Endothelial cell of umbilical vein (primary cell): Measurements from ENCODE around the gene POU2F3. TPM values are rescaled to one million over a fixed set of nuclear protein-coding genes. Genes with fewer than 3 reads are reported as not detected.
A peak's percentile ranks its signal among the peaks of the same experiment; 100 is the strongest.

Experiments used
- BruUV-seq: library from RNA; stranded (reverse); fragments of 400-500 nt; replicated peaks from 2 replicates; lab custom pipeline; 2021; lab: Mats Ljungman, UMichigan
- CTCF ChIA-PET: fragments of 300-600, 350-600 bp; sonication (Branson Sonifier 250); formaldehyde crosslinking; loops from one replicate; lab custom pipeline; 2021; ENCODE audit warnings: antibody characterized with exemption, inconsistent platforms; lab: Charles Lee
- POLR2A ChIA-PET: fragments of 300-600, 350-600 bp; sonication (Branson Sonifier 250); formaldehyde crosslinking; loops from one replicate; lab custom pipeline; 2021; ENCODE audit warnings: antibody characterized with exemption, inconsistent platforms; lab: Charles Lee
- DNase-seq: peaks from one replicate; pipeline ENCODE4 v3.0.0-alpha.2; 2011; ENCODE audit warnings: low read depth, low spot score
- FAIRE-seq: peaks from 2 replicates; lab custom pipeline; 2011; peaks lifted over from hg19 to GRCh38; lab: Jason Lieb, UNC
- H2AFZ ChIP-seq: 2 replicates; pipeline ENCODE4 v1.6.0; 2012; ENCODE audit warnings: low read depth, low read length, control low read depth, inconsistent platforms
- H3K27ac ChIP-seq: 2 replicates; pipeline ENCODE4 v1.5.1; 2011; ENCODE audit warnings: low read depth, mild to moderate bottlenecking, control low read depth, low read length, moderate library complexity; ENCODE audit not compliant: insufficient read depth
- H3K27me3 ChIP-seq, 2 experiments: 2 replicates each; pipeline versions ENCODE4 v1.6.0 to v1.6.1; 2011; ENCODE audit warnings: low read length in 2 of 2, mixed read lengths in 1 of 2; ENCODE audit not compliant: control insufficient read depth in 2 of 2, insufficient read depth in 2 of 2
- H3K36me3 ChIP-seq, 2 experiments: 2 replicates in 1 of 2; 3 replicates in 1 of 2; pipeline ENCODE4 v1.5.1; 2011; ENCODE audit warnings: low read length in 2 of 2, mild to moderate bottlenecking in 1 of 2, moderate library complexity in 1 of 2; ENCODE audit not compliant: control insufficient read depth in 2 of 2, insufficient read depth in 2 of 2; ENCODE audit errors: extremely low read depth in 1 of 2
- H3K4me1 ChIP-seq: 3 replicates; pipeline ENCODE4 v1.5.1; 2011; ENCODE audit warnings: mild to moderate bottlenecking, low read length; ENCODE audit not compliant: control insufficient read depth, insufficient read depth; ENCODE audit errors: extremely low read depth
- H3K4me2 ChIP-seq: 2 replicates; pipeline ENCODE4 v1.6.1; 2011; ENCODE audit warnings: low read length, control low read depth, mixed read lengths; ENCODE audit not compliant: insufficient read depth
- H3K4me3 ChIP-seq, 3 experiments: fragments of 200-600 bp in 1 of 3; sonication (generic), shearing (Covaris generic) in 1 of 3; replicated peaks in 1 of 3; 2 replicates each; pipeline ENCODE4 v1.5.1; 2011 to 2016; ENCODE audit warnings: control low read depth in 3 of 3, low read length in 3 of 3, mild to moderate bottlenecking in 2 of 3, inconsistent platforms in 1 of 3, low read depth in 1 of 3, moderate library complexity in 1 of 3; ENCODE audit not compliant: insufficient read depth in 1 of 3
- H3K79me2 ChIP-seq: 2 replicates; pipeline ENCODE4 v1.6.0; 2012; ENCODE audit warnings: low read length, inconsistent platforms; ENCODE audit not compliant: control insufficient read depth, insufficient read depth
- H3K9ac ChIP-seq: replicated peaks from 2 replicates; pipeline ENCODE3; 2011; ENCODE audit warnings: low read length, control low read depth; ENCODE audit not compliant: insufficient read depth; ENCODE audit errors: extremely low read depth
- H3K9me1 ChIP-seq: replicated peaks from 3 replicates; pipeline ENCODE4 v1.6.0; 2011; ENCODE audit warnings: mild to moderate bottlenecking, low read length; ENCODE audit not compliant: control insufficient read depth, insufficient read depth; ENCODE audit errors: extremely low read depth
- H3K9me3 ChIP-seq: replicated peaks from 2 replicates; pipeline ENCODE4 v1.5.1; 2012; ENCODE audit warnings: low read length, inconsistent platforms; ENCODE audit not compliant: control insufficient read depth, insufficient read depth
- H4K20me1 ChIP-seq: replicated peaks from 2 replicates; pipeline ENCODE3; 2011; ENCODE audit warnings: mild to moderate bottlenecking, low read length; ENCODE audit not compliant: control insufficient read depth, insufficient read depth; ENCODE audit errors: extremely low read depth
- CTCF ChIP-seq, 2 donors: IDR thresholded peaks; 1 replicate in 1 of 2; 2 replicates in 1 of 2; pipeline ENCODE4 v1.5.1; 2011; ENCODE audit warnings: low read length in 2 of 2, mild to moderate bottlenecking in 2 of 2, moderate library complexity in 2 of 2, control low read depth in 1 of 2, inconsistent platforms in 1 of 2, low read depth in 1 of 2; ENCODE audit not compliant: insufficient read depth in 1 of 2; ENCODE audit errors: extremely low read depth in 1 of 2
- EZH2 ChIP-seq: IDR thresholded peaks from 2 replicates; pipeline ENCODE4 v1.6.1; 2012; ENCODE audit warnings: borderline replicate concordance, low read depth, mild to moderate bottlenecking, moderate library complexity, low read length, inconsistent platforms; ENCODE audit not compliant: severe bottlenecking
- FOS ChIP-seq: IDR thresholded peaks from 2 replicates; pipeline ENCODE4 v1.6.1; 2011; ENCODE audit warnings: mild to moderate bottlenecking, low read length, moderate library complexity, borderline replicate concordance; ENCODE audit not compliant: insufficient read depth
- GATA2 ChIP-seq: IDR thresholded peaks from 2 replicates; pipeline ENCODE4 v1.7.0; 2011; ENCODE audit warnings: low read depth, mild to moderate bottlenecking, moderate library complexity, mixed read lengths, low read length; ENCODE audit not compliant: insufficient read length, insufficient read depth
- JUN ChIP-seq: IDR thresholded peaks from 2 replicates; pipeline ENCODE4 v1.6.1; 2011; ENCODE audit warnings: borderline replicate concordance, low read depth; ENCODE audit not compliant: insufficient read length, insufficient read depth
- MAX ChIP-seq: IDR thresholded peaks from 2 replicates; pipeline ENCODE4 v1.6.1; 2011; ENCODE audit not compliant: insufficient read depth, insufficient read length
- MYC ChIP-seq: IDR thresholded peaks from one replicate; pipeline ENCODE4 v1.6.1; 2011; ENCODE audit warnings: mild to moderate bottlenecking, low read depth, low read length
- POLR2A ChIP-seq: IDR thresholded peaks from 2 replicates; pipeline ENCODE4 v1.6.1; 2012; ENCODE audit warnings: low read depth, mild to moderate bottlenecking, control low read depth, low read length
- POLR2AphosphoS5 ChIP-seq: IDR thresholded peaks from 2 replicates; pipeline ENCODE4 v1.6.1; 2012; ENCODE audit warnings: low read depth, mild to moderate bottlenecking, control low read depth, low read length, moderate library complexity; ENCODE audit not compliant: insufficient read depth
- dilution Hi-C: fragments of 300-500 bp; cut with MboI; formaldehyde crosslinking; loops from one replicate; pipeline ENCODE4 v1.15.0; 2019; ENCODE audit warnings: low sequenced_read_pairs; ENCODE audit not compliant: extremely low pct_ligation_motif_present
- intact Hi-C: fragments of 100-400 bp; cut with micrococcal nuclease; formaldehyde crosslinking; loops from one replicate; pipeline ENCODE4 v1.10.0; 2022
- polyA plus RNA-seq, 4 experiments: library from polyadenylated mRNA; depleted of rRNA in 3 of 4; stranded (reverse) in 3 of 4; unstranded in 1 of 4; fragments of >200 nt; gene quantifications; 2 replicates each; pipeline versions ENCODE4 v1.2.1 to v1.2.3, GENCODE V29; 2011 to 2012; ENCODE audit warnings: missing spikeins in 1 of 4
- total RNA-seq: library from RNA; stranded (reverse); gene quantifications from 2 replicates; pipeline ENCODE4 v1.2.3, GENCODE V29; 2021

Gene POU2F3
- total and polyA plus RNA-seq, 2 donors (not counting 3 experiments of a cell fraction or from before 2014, with no cell fraction given) = 0.06 TPM; not detected in 1

- ChIA-PET POLR2A (no interaction called here), CTCF (no interaction called here)
- no peaks in the 10 kb centered on the region for H4K20me1 ChIP-seq
- dilution Hi-C loops = no loop called here
- no peaks in the 10 kb centered on the region for H3K36me3 ChIP-seq
- no peak for FAIRE-seq
- no peak overlapping the region for H3K4me2 ChIP-seq
- intact Hi-C loops = no loop called here
- BruUV-seq = no TSS peak
- no peaks in the 10 kb centered on the region for H3K4me1 ChIP-seq
- H2AFZ ChIP-seq = no peak overlapping the region
- H3K9me3 ChIP-seq = no peaks in the 10 kb centered on the region
- H3K9ac ChIP-seq = no peak overlapping the region
- no peak overlapping the region for H3K4me3 ChIP-seq
- no peaks in the 10 kb centered on the region for H3K79me2 ChIP-seq
- no peak for DNase-seq
- H3K27me3 ChIP-seq = peaks cover 16 to 22% of the 10 kb centered on the region in 2 experiments
- H3K27ac ChIP-seq = no peak overlapping the region
- H3K9me1 ChIP-seq = no peaks in the 10 kb centered on the region
- TF ChIP-seq MAX = no peak
- TF ChIP-seq MYC = no peak
- peak; percentile 14 for TF ChIP-seq EZH2
- TF ChIP-seq GATA2 = no peak
- TF ChIP-seq JUN = no peak
Measured at GRCh38 chr11:120254788-120255518, 15.0 kb downstream of the POU2F3 start.

GRCh38 chr11:120255519-120255866 lies 15.6 kb downstream of the POU2F3 start:
- no peaks in the 10 kb centered on the region for H3K4me1 ChIP-seq

More at GRCh38 chr11:120255519-120255866, 15.6 kb downstream of the POU2F3 start:
- Histone ChIP-seq H3K9ac (no peak overlapping the region), H3K79me2 (no peaks in the 10 kb centered on the region), H3K27me3 (peaks cover 16 to 22% of the 10 kb centered on the region in 2 experiments), H3K27ac (no peak overlapping the region), H3K4me2 (no peak overlapping the region), H4K20me1 (no peaks in the 10 kb centered on the region), H3K4me3 (no peak overlapping the region), H3K9me1 (no peaks in the 10 kb centered on the region), H3K9me3 (no peaks in the 10 kb centered on the region), H3K36me3 (no peaks in the 10 kb centered on the region), H2AFZ (no peak overlapping the region)
- DNase-seq = no peak
- TF ChIP-seq GATA2 (no peak), EZH2 (no peak), POLR2AphosphoS5 (no peak), MAX (no peak), MYC (no peak), POLR2A (no peak), JUN (no peak), FOS (no peak), CTCF (IDR thresholded peaks at IDR 0.05; ENCODE audit: extremely low read depth in 1 of 2, insufficient read depth in 1 of 2, low read depth in 1 of 2, low read length in 2 of 2) (no peak)
- FAIRE-seq = no peak
- dilution Hi-C loops = no loop called here
- POLR2A ChIA-PET = no interaction called here
- intact Hi-C loops = no loop called here
- CTCF ChIA-PET = no interaction called here
- BruUV-seq = no TSS peak
